Progenitor cell of endocrine pancreas (in vitro differentiated cells): ENCODE data around the gene CAPZA2. TPM values are rescaled to one million over a fixed set of nuclear protein-coding genes. Genes with fewer than 3 reads are reported as not detected.
"Not testable (repeated sequence)": the region's sequence is repeated elsewhere in the genome, so short reads cannot be mapped to it uniquely, and the experiment has no call there.

Source experiments
- DNase-seq: peaks from one replicate; pipeline ENCODE4 v3.0.0; 2021; ENCODE audit warnings: low spot score; ENCODE audit not compliant: unreplicated experiment
- H3K27ac Mint-ChIP-seq: 2 replicates; pipeline ENCODE4 v1.8.0; 2021; ENCODE audit warnings: mild to moderate bottlenecking, moderate library complexity, mixed read lengths
- H3K27me3 Mint-ChIP-seq: 2 replicates; pipeline ENCODE4 v1.8.0; 2021; ENCODE audit warnings: mixed read lengths
- H3K36me3 Mint-ChIP-seq: 2 replicates; pipeline ENCODE4 v1.8.0; 2022; ENCODE audit warnings: mixed read lengths; ENCODE audit not compliant: insufficient read depth
- H3K4me1 Mint-ChIP-seq: 2 replicates; pipeline ENCODE4 v1.8.0; 2021; ENCODE audit warnings: low read depth, mixed read lengths
- H3K4me3 Mint-ChIP-seq: 2 replicates; pipeline ENCODE4 v1.8.0; 2021; ENCODE audit warnings: low read depth, mild to moderate bottlenecking, moderate library complexity, mixed read lengths
- H3K9me3 Mint-ChIP-seq: 2 replicates; pipeline ENCODE4 v1.8.0; 2021; ENCODE audit warnings: low read depth, mixed read lengths
- CTCF ChIP-seq: fragments of 200-600 bp; sonication (generic); IDR thresholded peaks from one replicate; pipeline ENCODE4 v1.5.0; 2021; ENCODE audit warnings: antibody characterized with exemption, mild to moderate bottlenecking; ENCODE audit not compliant: unreplicated experiment
- total RNA-seq: library from RNA; stranded (reverse); gene quantifications from 2 replicates; pipeline ENCODE4 v1.2.1, GENCODE V29; 2021

The CAPZA2 gene
- total RNA-seq, 1 donor from 2014 or later, result 151 TPM

- no peak for TF ChIP-seq CTCF
- H3K27me3 Mint-ChIP-seq, result no peaks in the 10 kb centered on the region
- no peaks in the 10 kb centered on the region for H3K9me3 Mint-ChIP-seq
- H3K27ac Mint-ChIP-seq, result no peak overlapping the region
- H3K4me1 Mint-ChIP-seq, result peaks cover 5% of the 10 kb centered on the region
- H3K36me3 Mint-ChIP-seq, result no peaks in the 10 kb centered on the region
- no peak overlapping the region for H3K4me3 Mint-ChIP-seq
- DNase-seq, result no peak
Measured at GRCh38 chr7:116968631-116969030, 106.2 kb downstream of the CAPZA2 start.

GRCh38 chr7:116969371-116969902 lies 107.0 kb downstream of the CAPZA2 start:
- Mint-ChIP-seq H3K9me3 (no peaks in the 10 kb centered on the region), H3K27me3 (no peaks in the 10 kb centered on the region), H3K4me3 (no peak overlapping the region), H3K4me1 (peaks cover 5% of the 10 kb centered on the region), H3K27ac (no peak overlapping the region), H3K36me3 (peaks cover 1% of the 10 kb centered on the region)
- no peak for TF ChIP-seq CTCF
- DNase-seq, result no peak

- Mint-ChIP-seq H3K36me3 (peaks cover 3% of the 10 kb centered on the region), H3K27me3 (no peaks in the 10 kb centered on the region), H3K4me3 (no peak overlapping the region), H3K4me1 (peaks cover 5% of the 10 kb centered on the region), H3K9me3 (peaks cover 3% of the 10 kb centered on the region), H3K27ac (no peak overlapping the region)
- no peak for TF ChIP-seq CTCF
- DNase-seq, result no peak
Measured at GRCh38 chr7:116970238-116970910, 108.0 kb downstream of the CAPZA2 start.

GRCh38 chr7:116971153-116971552 lies 108.8 kb downstream of the CAPZA2 start:
- not testable (repeated sequence) for H3K27me3 Mint-ChIP-seq, H3K4me1 Mint-ChIP-seq, H3K4me3 Mint-ChIP-seq, H3K9me3 Mint-ChIP-seq, DNase-seq, H3K27ac Mint-ChIP-seq, H3K36me3 Mint-ChIP-seq

Other genes starting within 250 kb of the CAPZA2 start
- gene MET, start 190.4 kb upstream of the CAPZA2 start, total RNA-seq, result 44.4 and 46.0 TPM in 2 replicates
- 21.9 and 24.8 TPM in 2 replicates for gene ST7, start 90.9 kb downstream of the CAPZA2 start, total RNA-seq